Inferior parietal cortex (tissue), 1 donor: ENCODE results near the gene GRIK4.

ENCODE experiments used
- DNase-seq: peaks from one replicate; pipeline ENCODE4 v3.0.0-alpha.2; 2016; ENCODE audit errors: extremely low spot score

The GRIK4 gene

GRCh38 chr11:121033635-121034034 is 522.1 kb downstream of the GRIK4 start:
- DNase-seq = no peak

- DNase-seq = no peak
These were observed 523.7 kb downstream of the GRIK4 start for GRCh38 chr11:121035169-121035755.

DNA sequence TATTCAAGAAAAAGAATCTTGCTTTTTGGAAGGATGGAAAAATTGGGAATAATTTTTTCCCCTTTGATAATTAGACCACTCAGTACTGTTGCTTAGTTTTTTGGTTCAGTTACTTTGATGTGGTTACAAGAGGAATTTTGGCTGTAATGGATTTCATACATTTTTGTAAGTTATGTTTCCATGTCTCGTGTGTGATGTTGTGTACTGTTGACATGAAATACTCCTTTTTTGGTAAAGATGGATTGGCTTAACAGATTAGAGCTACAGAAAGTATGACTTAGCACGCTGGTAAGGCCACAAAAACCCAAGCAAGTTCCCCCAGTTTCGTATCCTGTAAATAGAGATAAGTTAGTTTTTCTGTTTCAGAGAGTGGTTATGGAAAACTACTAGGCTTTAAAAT is 524.2 kb downstream of the GRIK4 start:
- DNase-seq = no peak

- no peak for DNase-seq
These were observed 525.5 kb downstream of the GRIK4 start for GRCh38 chr11:121037016-121037415.
